ENCODE measurements around the gene PRCP.

PRCP gene

DNA sequence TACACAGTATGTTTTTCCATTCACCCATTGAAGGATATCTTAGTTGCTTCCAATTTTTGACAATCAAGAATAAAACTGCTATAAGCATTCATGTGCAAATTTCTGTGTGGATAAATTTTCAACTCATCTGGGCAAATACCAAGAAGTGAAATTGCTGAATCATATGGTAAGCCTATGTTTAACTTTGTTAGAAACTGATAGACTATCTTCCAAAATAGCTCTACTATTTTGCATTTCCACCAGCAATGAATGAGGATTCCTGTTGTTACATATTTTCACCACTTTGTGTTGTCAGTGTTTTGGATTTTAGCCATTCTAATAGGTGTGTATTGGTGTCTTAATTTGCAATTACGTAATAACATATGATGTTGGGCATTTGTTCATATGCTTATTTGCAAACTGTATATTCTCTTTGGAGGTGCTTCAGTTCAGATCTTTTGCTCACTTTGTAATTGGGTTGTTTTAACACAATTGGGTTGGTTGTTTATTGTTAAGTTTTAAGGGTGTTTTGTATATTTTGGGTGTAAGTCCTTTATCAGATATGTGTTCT, 117.3 kb downstream of the PRCP start:
- no peak for DNase-seq (ENCODE audit: low spot score)

DNA sequence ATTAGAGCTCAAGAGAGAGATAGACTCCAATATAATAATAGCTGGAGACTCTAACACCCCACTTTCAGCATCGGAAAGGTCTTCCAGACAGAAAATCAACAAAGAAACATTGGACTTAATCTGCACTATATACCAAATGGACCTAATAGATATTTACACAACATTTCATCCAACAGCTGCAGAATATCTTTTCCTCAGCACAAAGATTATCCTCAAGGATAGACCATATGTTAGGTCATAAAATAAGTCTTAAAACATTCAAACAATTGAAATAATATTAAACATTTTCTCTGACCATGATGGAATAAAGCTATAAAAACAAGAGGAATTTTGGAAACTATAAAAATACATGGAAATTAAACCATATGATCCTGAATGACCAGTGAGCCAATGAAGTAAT, 121.5 kb downstream of the PRCP start:
- no peak for DNase-seq (ENCODE audit: low spot score)

DNA sequence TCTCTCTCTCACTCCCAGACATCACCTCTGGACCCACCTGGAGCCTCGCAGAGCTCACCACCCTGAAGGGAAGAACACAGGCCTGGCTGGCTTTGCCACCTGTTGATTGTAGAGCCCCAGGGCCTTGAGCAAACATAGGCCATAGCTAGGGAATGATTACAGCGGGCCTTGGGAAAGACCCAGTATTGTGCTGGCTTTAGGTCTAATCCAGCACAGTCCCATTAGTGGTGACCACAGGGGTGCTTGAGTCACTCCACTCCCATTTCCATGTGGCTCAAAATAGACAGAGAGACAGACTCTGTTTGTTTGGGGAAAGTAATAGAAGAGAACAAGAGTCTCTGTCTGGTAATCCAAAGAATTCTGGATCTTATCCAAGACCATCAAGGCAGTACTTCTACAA, 123.9 kb downstream of the PRCP start:
- DNase-seq (ENCODE audit: low spot score) = no peak

DNA sequence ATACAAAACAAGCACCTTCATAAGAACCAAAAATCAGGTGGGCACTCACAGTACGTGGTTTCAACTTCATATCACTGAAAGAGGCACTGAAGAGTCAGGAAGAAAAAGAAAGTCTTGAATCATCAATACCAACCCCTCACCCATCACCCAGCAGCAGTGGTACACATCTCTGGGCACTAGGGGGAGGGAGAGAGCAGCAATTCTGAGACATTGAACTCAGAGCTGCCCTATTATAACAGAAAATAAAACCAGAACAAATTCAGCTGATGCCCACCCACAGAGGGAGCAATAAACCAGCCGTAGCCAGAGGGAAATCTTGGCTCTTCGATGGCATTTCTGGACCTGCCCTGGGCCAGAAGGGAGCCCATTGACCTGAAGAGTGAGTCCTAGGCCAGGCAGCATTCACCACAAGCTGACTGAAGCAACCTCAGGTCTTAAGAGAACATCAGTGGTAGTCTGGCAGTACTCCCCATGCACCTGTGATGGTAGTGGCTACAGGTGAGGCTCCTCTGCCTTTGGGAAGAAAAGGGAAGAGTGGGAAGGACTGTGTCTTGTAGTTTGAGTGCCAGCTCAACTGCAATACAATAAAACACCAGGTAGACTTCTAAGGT, 124.4 kb downstream of the PRCP start:
- peak; percentile 63 for DNase-seq (ENCODE audit: low spot score)

DNA sequence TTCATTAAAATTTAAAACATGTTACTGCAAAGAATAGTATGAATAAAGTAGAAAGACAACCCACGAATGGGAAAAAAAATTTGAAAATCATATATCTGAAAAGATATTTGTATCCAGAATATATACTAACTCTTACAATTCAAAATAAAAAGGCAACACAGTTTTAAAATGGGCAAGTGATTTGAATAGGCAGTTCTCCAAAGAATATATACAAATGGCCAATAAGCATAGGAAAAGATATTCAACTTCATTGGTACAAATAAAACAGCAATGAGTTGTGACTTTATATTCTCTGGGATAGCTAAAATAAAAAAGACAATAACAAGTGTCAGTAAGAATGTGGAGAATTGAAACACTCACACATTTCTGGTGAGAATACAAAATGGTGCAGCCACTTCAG, 125.0 kb downstream of the PRCP start:
- no peak for DNase-seq (ENCODE audit: low spot score)

Measured in globus pallidus (tissue), 1 donor.